Sigmoid colon (tissue), 4 donors: ENCODE results near the gene URB1.

ENCODE experiments used
- POLR2A ChIP-seq, 2 donors: fragments of 450-650 bp; IDR thresholded peaks; one replicate each; pipeline ENCODE4 v1.6.1; 2016; ENCODE audit warnings: antibody characterized with exemption in 2 of 2, mild to moderate bottlenecking in 2 of 2, moderate library complexity in 2 of 2
- POLR2AphosphoS5 ChIP-seq, 4 donors: sonication (generic); formaldehyde crosslinking; IDR thresholded peaks; one replicate each; pipeline ENCODE4 v1.6.1; 2017; ENCODE audit warnings: antibody characterized with exemption in 4 of 4
- TF ChIP-seq, protein P1 (sequence below), 4 experiments: fragments of 450-650 bp in 3 of 4; fragments of 200-600 bp in 1 of 4; IDR thresholded peaks; one replicate each; pipeline ENCODE4 v1.5.1; 2016 to 2019; ENCODE audit warnings: antibody characterized with exemption in 4 of 4, mild to moderate bottlenecking in 3 of 4, moderate library complexity in 2 of 4

DNA sequence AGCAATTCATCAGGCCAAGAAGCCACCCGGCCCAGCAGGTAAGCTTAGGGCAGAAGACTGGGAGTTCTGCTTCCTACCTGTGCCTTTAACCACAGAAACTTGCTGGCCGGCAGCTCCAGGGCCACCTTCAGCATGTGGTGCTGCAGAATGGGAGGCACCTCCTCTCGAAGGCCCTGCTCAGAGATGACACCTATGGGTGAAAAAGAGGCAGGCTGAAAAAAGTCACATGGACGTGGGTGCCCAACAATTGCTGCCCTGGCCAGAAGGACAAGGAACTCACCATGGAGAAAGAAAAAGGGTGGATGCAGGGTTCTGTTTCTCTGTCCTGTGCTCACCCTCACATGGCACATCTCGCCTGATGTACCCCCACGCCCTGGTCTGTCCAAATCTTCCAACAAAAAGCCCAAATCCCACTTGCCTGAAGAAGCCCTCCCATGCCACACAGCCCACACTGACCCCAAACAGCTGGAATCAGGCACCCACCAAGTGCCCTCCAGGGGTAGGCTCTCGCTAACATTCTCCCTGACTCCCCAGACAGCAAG lies 33.0 kb downstream of the URB1 start:
- TF ChIP-seq, protein P1, sequence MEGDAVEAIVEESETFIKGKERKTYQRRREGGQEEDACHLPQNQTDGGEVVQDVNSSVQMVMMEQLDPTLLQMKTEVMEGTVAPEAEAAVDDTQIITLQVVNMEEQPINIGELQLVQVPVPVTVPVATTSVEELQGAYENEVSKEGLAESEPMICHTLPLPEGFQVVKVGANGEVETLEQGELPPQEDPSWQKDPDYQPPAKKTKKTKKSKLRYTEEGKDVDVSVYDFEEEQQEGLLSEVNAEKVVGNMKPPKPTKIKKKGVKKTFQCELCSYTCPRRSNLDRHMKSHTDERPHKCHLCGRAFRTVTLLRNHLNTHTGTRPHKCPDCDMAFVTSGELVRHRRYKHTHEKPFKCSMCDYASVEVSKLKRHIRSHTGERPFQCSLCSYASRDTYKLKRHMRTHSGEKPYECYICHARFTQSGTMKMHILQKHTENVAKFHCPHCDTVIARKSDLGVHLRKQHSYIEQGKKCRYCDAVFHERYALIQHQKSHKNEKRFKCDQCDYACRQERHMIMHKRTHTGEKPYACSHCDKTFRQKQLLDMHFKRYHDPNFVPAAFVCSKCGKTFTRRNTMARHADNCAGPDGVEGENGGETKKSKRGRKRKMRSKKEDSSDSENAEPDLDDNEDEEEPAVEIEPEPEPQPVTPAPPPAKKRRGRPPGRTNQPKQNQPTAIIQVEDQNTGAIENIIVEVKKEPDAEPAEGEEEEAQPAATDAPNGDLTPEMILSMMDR (IDR thresholded peaks at IDR 0.05), result no peak
- TF ChIP-seq POLR2A (IDR thresholded peaks at IDR 0.05) (no peak), POLR2AphosphoS5 (IDR thresholded peaks at IDR 0.05) (no peak)
